GM10248 (cell line): ENCODE data around the gene CAMK2G.

ENCODE experiments used
- CTCF ChIA-PET: fragments of 300-600 bp; sonication (Branson Sonifier 250); formaldehyde crosslinking; extraction: SDS; loops from one replicate; lab custom pipeline; 2021; ENCODE audit warnings: antibody characterized with exemption; lab: Yijun Ruan, JAX
- POLR2A ChIA-PET: fragments of 350-650 bp; sonication (Branson Sonifier 250); formaldehyde crosslinking; extraction: SDS; loops from one replicate; lab custom pipeline; 2020; ENCODE audit warnings: antibody characterized with exemption; lab: Yijun Ruan, JAX
- DNase-seq: peaks from one replicate; pipeline ENCODE4 v3.0.0; 2012; ENCODE audit errors: extremely low spot score
- CTCF ChIP-seq: IDR thresholded peaks from 2 replicates; pipeline ENCODE4 v1.5.1; 2012; ENCODE audit warnings: mild to moderate bottlenecking, low read depth; ENCODE audit errors: extremely low read depth, missing control alignments, control extremely low read depth

CAMK2G gene

GRCh38 chr10:73807471-73807870 lies 66.9 kb downstream of the CAMK2G start:
- ChIA-PET CTCF (interaction anchor here (1.1 to 1.8 kb wide), 2 partner anchors 9 to 14 kb away, joined by 3 to 4 read pairs; no protein-coding TSS in a partner anchor), POLR2A (no interaction called here)
- no peak for TF ChIP-seq CTCF
- no peak for DNase-seq

- POLR2A ChIA-PET: no interaction called here
- no peak for TF ChIP-seq CTCF
- no peak for DNase-seq
- CTCF ChIA-PET: interaction anchor here (1.1 to 1.8 kb wide), 4 partner anchors 8 to 22 kb away, joined by 3 to 4 read pairs (median 4); no protein-coding TSS in a partner anchor
Measured at GRCh38 chr10:73806176-73806950, 68.0 kb downstream of the CAMK2G start.

- CTCF ChIA-PET: interaction anchor here (1.0 to 2.0 kb wide), 4 partner anchors 9 to 76 kb away, joined by 3 to 9 read pairs (median 4); no protein-coding TSS in a partner anchor
- DNase-seq: peak; percentile 78
- no peak for TF ChIP-seq CTCF
- POLR2A ChIA-PET: interaction anchor here (0.7 to 1.6 kb wide), 3 partner anchors 10 to 18 kb away, joined by 3 read pairs; no protein-coding TSS in a partner anchor
Measured at GRCh38 chr10:73803680-73804286, 70.6 kb downstream of the CAMK2G start.

- POLR2A ChIA-PET: interaction anchor here (1.6 kb wide), 1 partner anchor 16 kb away, joined by 3 read pairs; no protein-coding TSS in a partner anchor
- no peak for DNase-seq
Measured at GRCh38 chr10:73802276-73802991, 71.9 kb downstream of the CAMK2G start.

GRCh38 chr10:73801253-73801590 lies 73.1 kb downstream of the CAMK2G start:
- ChIA-PET CTCF (no interaction called here), POLR2A (no interaction called here)
- TF ChIP-seq CTCF: no peak

More at GRCh38 chr10:73802276-73802991, 71.9 kb downstream of the CAMK2G start:
- TF ChIP-seq CTCF: no peak
- CTCF ChIA-PET: interaction anchor here (2.0 kb wide), 1 partner anchor 8 kb away, joined by 9 read pairs; no protein-coding TSS in a partner anchor

More at GRCh38 chr10:73801253-73801590, 73.1 kb downstream of the CAMK2G start:
- no peak for DNase-seq
